Measurements from ENCODE around the gene NCOA3. TPM values are rescaled to one million over a fixed set of nuclear protein-coding genes. Genes with fewer than 3 reads are reported as not detected.
"Not testable (repeated sequence)": the region's sequence is repeated elsewhere in the genome, so short reads cannot be mapped to it uniquely, and the experiment has no call there.

Gene NCOA3
- total and polyA plus RNA-seq, 2 of the 8 experiments (the other 6 are each of a cell fraction or from before 2014, with no cell fraction given), result 7.9 to 24.7 TPM

- TF ChIP-seq EP300 (IDR thresholded peaks at IDR 0.05; ENCODE audit: borderline replicate concordance in 1 of 2, low read depth in 2 of 2, low read length in 2 of 2) (no peak), CTBP2 (IDR thresholded peaks at IDR 0.05; ENCODE audit: borderline replicate concordance, insufficient read depth, insufficient read length, low read length) (no peak), ASH2L (IDR thresholded peaks at IDR 0.05; ENCODE audit: low read length) (no peak)
These were observed 5.2 kb downstream of the NCOA3 start (continued) for GRCh38 chr20:47506850-47507249.

- WGBS, 2 experiments (ENCODE audit: extremely low coverage in 1 of 2, insufficient coverage in 1 of 2, insufficient read length in 1 of 2, insufficient replicate concordance in 2 of 2, low coverage in 1 of 2, low lambda C conversion rate in 2 of 2, missing lambda C conversion rate in 1 of 2), result 94% methylated on average over 9 of the region's 9 CpGs; no CpG with 5 or more reads in 1 of the 2 experiments
- not testable (repeated sequence) for H3K27ac ChIP-seq (ENCODE audit: low read depth, low read length); H3K23ac ChIP-seq (ENCODE audit: insufficient read length); H3K4ac ChIP-seq (replicated peaks; ENCODE audit: insufficient read length, low read depth, low read length); H3K9ac ChIP-seq (replicated peaks in 1 of 4; ENCODE audit: extremely low read depth in 1 of 4, low read depth in 3 of 4, low read length in 3 of 4); H2BK5ac ChIP-seq (ENCODE audit: low read depth, low read length); H4K20me1 ChIP-seq (replicated peaks in 1 of 2; ENCODE audit: control insufficient read depth in 1 of 2, insufficient read depth in 2 of 2, low read length in 2 of 2); FAIRE-seq; H3K4me1 ChIP-seq (replicated peaks in 1 of 4; ENCODE audit: control insufficient read depth in 3 of 4, insufficient read depth in 4 of 4, low read length in 3 of 4); H3K9me3 ChIP-seq (ENCODE audit: insufficient read depth in 2 of 2, low read depth in 1 of 2, low read length in 1 of 2); H2BK120ac ChIP-seq (replicated peaks; ENCODE audit: low read depth, low read length); H3K18ac ChIP-seq (ENCODE audit: extremely low read depth, low read length); H4K91ac ChIP-seq (replicated peaks; ENCODE audit: insufficient read length, low read length); H4K8ac ChIP-seq (ENCODE audit: extremely low read depth, insufficient read depth, low read length); H2AFZ ChIP-seq (ENCODE audit: low read length); H3K14ac ChIP-seq (ENCODE audit: insufficient read length); H2BK12ac ChIP-seq (ENCODE audit: low read depth, low read length); H3K79me1 ChIP-seq (ENCODE audit: low read depth, low read length); H3K4me3 ChIP-seq (ENCODE audit: extremely low read depth in 1 of 4, insufficient read depth in 2 of 4, low read depth in 3 of 4, low read length in 4 of 4); H2BK15ac ChIP-seq (ENCODE audit: low read length); H4K5ac ChIP-seq (ENCODE audit: insufficient read length, low read depth, low read length); H3K56ac ChIP-seq (replicated peaks; ENCODE audit: insufficient read length, low read depth, low read length); DNase-seq (ENCODE audit: low read depth in 1 of 2, low spot score in 2 of 2); H3K4me2 ChIP-seq (ENCODE audit: insufficient read depth in 1 of 2, low read depth in 2 of 2, low read length in 2 of 2); H3K27me3 ChIP-seq (replicated peaks in 1 of 4; ENCODE audit: control insufficient read depth in 3 of 4, extremely low read depth in 1 of 4, insufficient read depth in 3 of 4, low read length in 3 of 4); H3K23me2 ChIP-seq (ENCODE audit: low read depth, low read length); H2BK20ac ChIP-seq (ENCODE audit: low read length); H3K36me3 ChIP-seq (ENCODE audit: control insufficient read depth in 2 of 4, insufficient read depth in 4 of 4, low read length in 3 of 4); H2AK5ac ChIP-seq (ENCODE audit: low read depth, low read length)
- ChIA-PET POLR2A (ENCODE audit: partially characterized antibody) (interaction anchor here (0.6 to 1.0 kb wide), 2 partner anchors 14 to 34 kb away, joined by 3 to 4 read pairs; no protein-coding TSS in a partner anchor), CTCF (ENCODE audit: partially characterized antibody) (interaction anchor here (0.5 to 1.4 kb wide), 3 partner anchors 14 to 234 kb away, joined by 3 read pairs; no protein-coding TSS in a partner anchor)
- H3K79me2 ChIP-seq (ENCODE audit: control insufficient read depth in 1 of 2, insufficient read depth in 2 of 2, low read length in 2 of 2), result peaks cover 14 to 93% of the 10 kb centered on the region in 2 experiments
These were observed 5.7 kb downstream of the NCOA3 start for GRCh38 chr20:47507275-47507981.
